ENCODE results near the gene RASAL3.
"Not testable (repeated sequence)": the region's sequence is repeated elsewhere in the genome, so short reads cannot be mapped to it uniquely, and the experiment has no call there.

RASAL3 gene

DNA sequence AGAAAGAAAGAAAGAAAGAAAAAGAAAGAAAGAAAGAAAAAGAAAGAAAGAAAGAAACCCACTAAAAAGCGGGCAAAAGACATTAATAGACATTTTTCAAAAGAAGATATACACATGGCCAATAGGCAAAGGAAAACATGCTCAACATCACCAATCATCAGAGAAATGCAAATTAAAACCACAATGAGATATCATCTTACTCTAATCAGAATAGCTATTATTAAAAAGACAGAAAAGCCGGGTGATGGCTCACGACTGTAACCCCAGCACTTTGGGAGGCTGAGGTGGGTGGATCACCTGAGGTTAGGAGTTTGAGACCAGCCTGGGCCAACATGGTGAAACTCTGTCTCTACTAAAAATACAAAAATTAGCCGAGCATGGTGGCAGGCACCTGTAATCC lies 9.5 kb upstream of the RASAL3 start:
- not testable (repeated sequence) for DNase-seq (ENCODE audit: low read depth in 2 of 2)

DNA sequence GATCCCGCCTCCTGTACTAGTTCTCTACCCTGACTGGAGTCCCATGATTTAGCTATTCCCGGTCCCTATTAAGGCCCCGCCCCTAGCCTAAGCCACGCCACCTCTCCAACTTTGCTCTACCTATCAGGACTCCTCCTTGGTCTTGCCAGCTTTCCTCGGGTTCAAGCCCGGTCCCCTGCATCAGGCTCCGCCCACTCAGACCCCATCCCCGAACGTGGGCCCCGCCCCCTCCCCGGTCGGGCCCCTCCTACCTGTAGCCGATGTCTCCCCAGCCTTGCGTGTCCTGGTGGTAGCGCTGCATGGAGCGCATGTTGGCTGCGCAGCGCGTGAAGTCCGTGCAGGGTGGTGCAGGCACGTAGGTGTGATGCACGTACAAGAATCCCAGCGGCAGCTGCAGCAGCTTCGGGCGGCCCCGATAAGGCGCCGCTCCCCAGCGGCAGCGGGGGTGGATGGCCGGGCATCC lies 7.3 kb upstream of the RASAL3 start:
- no peak for DNase-seq (ENCODE audit: low read depth in 2 of 2)

DNA sequence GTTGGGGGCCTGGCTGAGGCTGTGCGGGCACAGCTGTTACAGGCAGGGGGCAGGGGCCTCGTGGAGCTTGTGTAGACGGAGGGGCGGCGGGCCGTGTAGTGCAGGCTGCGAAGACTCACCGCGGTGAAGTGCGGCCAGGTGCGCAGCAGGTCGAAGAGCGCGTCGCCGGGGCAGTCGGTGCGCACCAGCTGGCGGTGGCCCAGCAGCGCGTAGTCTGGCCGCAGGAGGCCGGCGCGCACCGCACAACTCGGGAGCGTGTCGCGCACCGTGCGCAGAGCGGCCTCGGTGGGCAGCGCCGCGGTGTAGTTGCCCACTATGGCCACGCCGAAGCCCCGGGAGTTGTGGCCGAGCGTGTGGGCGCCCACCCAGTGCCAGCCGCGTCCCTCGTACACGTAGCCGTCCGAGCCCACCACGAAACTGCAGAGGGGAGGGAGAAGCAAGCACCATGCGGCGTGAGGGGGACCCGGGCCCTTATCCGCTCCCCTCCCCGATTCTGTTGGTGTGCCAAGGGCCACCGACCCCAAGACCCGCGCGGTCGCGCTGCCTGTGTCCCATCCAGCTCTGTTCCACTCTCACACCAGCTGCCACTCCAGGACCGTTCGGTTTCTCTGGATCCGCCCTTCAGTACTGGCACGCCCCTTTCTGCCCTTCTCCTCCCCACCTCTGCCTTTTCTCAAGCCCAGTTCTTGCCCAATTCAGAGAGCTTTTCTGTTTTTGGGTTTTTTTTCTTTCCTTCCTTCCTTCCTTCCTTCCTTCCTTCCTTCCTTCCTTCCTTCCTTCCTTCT lies 5.4 kb upstream of the RASAL3 start:
- DNase-seq (ENCODE audit: low read depth in 2 of 2), result no peak

- DNase-seq (ENCODE audit: low read depth in 2 of 2), result no peak
These were observed 4.5 kb upstream of the RASAL3 start for GRCh38 chr19:15468675-15469512.

- DNase-seq (ENCODE audit: low read depth in 2 of 2), result no peak
These were observed 3.4 kb upstream of the RASAL3 start for GRCh38 chr19:15467734-15468214.

DNA sequence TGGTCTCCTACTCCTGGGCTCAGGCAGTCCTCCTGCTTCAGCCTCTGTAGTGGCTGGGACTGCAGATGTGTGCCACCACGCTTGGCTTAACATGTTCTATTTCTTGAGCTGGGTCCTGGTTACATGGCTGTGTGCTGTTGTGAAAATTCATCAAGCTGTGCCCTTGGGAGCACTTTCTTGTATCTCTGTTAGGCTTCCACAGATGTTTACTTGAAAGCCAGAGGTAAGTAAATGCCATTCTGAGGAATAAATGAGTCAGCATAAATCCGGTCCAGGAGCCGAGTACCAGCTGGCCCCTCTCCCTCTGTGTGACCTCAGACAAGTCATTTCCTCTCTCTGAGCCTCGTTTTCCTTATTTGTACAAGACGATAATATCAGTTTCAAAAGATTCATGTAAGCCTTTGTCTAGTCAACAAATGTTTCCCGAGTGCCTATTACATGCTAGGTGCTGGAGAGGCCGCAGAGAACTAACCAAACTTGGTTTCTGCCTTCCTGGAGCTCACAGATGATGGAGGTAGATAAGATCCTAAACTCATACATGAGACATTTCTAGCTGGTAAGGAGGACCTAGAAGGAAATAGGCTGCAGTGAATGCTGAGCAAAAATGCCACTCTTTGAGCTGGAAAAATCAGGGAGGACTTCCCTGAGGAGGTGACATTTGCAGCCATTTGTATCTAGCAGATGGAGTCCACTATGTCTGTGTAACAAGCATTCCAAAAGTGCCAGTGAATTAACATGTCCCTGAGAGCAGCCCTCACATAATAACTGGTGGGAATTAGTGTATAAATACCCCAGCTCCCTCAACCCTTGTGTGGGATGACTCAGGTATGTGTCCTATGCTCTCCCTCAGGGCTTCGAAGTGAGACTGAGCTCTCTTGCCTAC lies 2.7 kb upstream of the RASAL3 start:
- peak in 1 of 2 experiments; percentile 51 for DNase-seq (ENCODE audit: low read depth in 2 of 2)

GRCh38 chr19:15463861-15464371 lies 428 bp downstream of the RASAL3 start:
- DNase-seq (ENCODE audit: low read depth in 2 of 2), result peak; percentile 58 to 63

DNA sequence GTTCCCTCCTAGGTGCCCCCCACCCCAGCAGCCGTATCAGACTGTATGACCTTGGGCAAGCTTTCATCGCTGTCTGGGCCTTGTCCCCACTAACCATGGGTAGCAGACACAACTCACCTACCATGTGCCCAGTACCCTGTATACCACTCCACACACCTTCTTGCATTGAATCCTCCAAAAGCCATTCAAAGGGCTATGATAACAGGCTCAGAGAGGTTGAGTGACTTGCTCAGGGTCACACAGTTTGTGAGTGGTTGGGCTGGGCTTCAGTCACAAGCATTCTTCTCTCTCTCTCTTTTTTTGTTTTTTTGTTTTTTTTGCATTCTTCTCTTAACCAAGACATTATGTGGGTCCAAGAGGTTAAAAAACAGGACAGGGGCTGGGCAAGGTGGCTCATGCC lies 2.6 kb downstream of the RASAL3 start:
- no peak for DNase-seq (ENCODE audit: low read depth in 2 of 2)

DNA sequence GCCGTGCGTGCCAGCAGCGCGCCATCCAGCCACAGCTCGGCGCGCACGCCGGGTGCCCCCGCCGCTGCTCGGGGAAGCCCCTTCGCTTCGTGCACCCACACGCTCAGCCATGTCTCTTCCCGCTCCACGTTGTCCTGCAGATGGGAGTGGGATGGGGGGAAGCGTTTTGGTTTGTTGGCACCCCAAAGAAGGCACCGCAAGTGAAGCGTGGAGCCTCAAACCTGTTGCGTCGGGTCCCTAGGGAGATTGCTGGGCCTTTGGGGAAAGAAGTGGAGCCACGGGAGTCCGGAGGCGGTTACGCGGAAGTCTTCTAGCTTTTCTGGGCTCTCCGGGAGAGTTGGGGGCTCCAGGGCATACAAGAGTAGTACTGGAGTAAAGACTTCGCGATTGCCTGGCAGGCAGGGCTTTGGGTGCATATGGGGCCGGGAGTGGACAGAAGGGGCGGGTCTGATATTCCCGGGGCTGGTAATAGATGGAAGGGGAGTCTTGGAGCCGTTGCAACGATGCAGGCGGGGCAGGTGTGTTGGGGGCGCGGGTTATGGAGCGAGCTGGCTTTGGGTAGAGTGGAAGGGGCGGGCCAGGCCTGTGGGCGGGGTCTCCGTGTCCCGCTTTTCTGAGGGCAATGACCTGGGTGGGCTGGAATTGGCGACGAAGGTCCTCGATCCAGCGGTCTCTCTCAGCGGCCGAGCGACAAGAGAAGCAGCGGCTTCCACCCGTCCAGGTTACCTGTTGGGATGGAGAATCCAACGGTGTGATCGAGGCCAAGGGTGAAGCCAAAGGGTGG lies 6.5 kb downstream of the RASAL3 start:
- DNase-seq (ENCODE audit: low read depth in 2 of 2), result no peak

- no peak for DNase-seq (ENCODE audit: low read depth in 2 of 2)
These were observed 7.3 kb downstream of the RASAL3 start for GRCh38 chr19:15456871-15457700.

GRCh38 chr19:15456441-15456840 lies 7.9 kb downstream of the RASAL3 start:
- no peak for DNase-seq (ENCODE audit: low read depth in 2 of 2)

GRCh38 chr19:15455996-15456395 lies 8.3 kb downstream of the RASAL3 start:
- no peak for DNase-seq (ENCODE audit: low read depth in 2 of 2)

DNA sequence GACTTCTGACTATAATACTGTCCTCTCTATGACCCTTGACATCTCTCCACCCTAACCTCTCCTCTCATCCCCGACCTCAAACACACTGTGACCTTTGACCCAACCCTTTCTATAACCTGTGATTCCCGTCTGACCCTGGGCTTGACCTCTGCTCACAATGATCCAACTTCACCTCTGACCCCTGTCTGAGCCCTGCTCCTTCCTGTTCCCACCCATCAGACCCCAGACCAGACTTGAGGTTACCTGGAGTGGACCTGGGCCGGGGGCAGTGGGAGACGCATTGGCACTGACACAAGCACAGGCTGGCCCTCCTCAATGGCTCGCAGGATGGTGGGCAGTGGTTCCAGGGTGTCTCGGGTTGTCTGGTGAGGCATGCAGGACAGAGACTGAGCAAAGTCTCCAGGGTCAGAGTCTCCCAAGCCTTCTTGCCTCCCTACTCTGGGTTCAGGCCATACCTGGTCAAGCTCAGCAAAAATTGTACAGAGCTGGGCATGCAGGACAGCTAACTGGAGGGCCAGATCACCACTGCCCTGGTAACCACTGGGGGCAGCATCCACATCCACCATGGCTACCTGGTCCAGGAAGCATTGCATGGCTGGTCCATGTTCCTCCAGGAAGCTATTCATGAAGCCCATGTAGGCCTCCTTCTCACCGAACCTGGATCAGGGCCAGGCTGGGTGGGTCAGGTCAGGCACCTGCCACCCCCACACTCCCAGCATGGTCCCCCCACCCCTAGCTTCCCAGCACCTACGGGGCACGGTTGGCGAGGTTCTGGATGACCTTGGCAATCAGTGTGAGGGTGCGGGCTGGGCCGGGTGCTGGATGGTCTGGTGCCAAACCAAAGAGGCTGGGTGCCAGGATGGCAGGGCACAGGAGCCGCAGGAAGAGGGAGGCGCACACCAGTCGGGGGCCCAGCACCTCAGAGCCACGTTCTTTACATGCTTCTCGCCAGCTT lies 10.2 kb downstream of the RASAL3 start:
- no peak for DNase-seq (ENCODE audit: low read depth in 2 of 2)

- DNase-seq (ENCODE audit: low read depth in 2 of 2), result no peak
These were observed 11.2 kb downstream of the RASAL3 start for GRCh38 chr19:15453091-15453578.

GRCh38 chr19:15452111-15453047 lies 12.0 kb downstream of the RASAL3 start:
- no peak for DNase-seq (ENCODE audit: low read depth in 2 of 2)

DNA sequence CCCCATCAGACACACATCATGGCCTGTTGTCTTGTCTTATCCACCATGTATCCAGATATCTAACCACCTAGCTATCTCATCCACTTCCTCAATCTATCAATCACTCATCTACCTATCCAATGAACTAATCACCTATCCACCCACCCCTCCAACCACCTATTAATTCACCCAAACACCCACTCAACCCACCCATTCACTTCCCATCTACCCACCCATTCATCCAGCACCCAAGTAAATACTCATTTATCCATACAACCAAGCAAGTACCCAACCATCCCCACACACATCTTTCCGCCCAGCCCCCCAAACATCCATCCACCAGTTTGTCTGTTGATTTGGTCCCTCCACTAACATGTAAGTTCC lies 13.8 kb downstream of the RASAL3 start:
- DNase-seq (ENCODE audit: low read depth in 2 of 2), result no peak

Measured in stimulated activated CD4-positive, alpha-beta T cell treated with anti-CD3 and anti-CD28 coated beads, Interleukin-12 subunit alpha, Interleukin-12 subunit beta, amount 100 ng/mL, for 24 hours (primary cell).